ENCODE data around the gene MACO1. TPM values are rescaled to one million over a fixed set of nuclear protein-coding genes. Genes with fewer than 3 reads are reported as not detected.

Gene MACO1
- total RNA-seq, 2 donors from 2014 or later: 16.3 to 21.6 TPM

DNA sequence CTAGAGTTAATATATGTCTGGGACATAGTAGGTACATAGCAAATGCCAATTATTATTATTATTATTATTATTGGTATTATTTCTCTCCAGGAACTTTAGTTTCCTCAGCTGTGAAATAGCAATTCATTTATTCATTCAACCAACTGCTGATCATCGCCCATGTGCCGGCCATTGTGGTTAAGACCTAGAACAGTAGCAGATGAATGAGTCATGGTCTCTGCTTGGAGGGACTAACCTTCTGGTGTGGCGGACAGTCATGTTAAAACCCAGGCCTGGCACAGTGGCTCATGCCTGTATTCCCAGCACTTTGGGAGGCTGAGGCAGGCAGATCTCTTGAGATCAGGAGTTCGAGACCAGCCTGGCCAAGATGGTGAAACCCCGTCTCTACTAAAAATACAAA, 88.9 kb downstream of the MACO1 start:
- Mint-ChIP-seq H3K27ac (no peak overlapping the region), H3K27me3 (no peaks in the 10 kb centered on the region), H3K4me1 (peaks cover 10% of the 10 kb centered on the region), H3K36me3 (ENCODE audit: low read depth) (no peaks in the 10 kb centered on the region), H3K4me3 (no peak overlapping the region)
- ATAC-seq: no peak
- no peaks in the 10 kb centered on the region for H3K9me3 ChIP-seq (ENCODE audit: control insufficient read depth, low read length, poor library complexity, severe bottlenecking)
- no peak for DNase-seq

DNA sequence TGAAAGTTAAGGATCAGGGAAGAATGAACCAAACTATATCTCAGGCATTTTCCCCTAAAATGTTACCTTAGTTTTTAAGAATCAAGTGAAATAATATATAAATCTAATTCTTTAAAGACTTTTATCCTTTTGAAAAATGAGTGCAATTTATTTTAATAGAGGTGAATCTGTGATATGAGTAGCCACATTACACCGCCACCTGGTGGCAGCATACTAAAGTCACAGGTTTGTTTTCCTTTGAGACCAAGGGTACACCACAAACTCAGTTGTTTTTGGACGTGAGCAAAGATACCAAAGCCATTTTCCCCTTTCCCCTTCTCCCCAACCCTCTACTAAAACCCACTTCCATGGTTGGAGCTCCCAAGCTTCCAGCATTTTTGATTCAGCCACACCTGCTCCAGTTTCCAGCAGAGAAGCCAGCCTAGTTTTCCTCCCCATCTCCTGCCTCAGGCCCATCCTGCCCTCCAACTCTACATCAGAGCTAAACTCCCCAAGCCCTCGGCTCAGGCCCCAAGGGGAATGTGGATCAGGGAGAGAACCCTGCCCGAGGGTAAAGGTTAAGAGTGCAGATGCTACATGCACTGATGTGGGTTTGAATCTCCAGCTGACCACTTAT, 89.9 kb downstream of the MACO1 start:
- no peaks in the 10 kb centered on the region for H3K9me3 ChIP-seq (ENCODE audit: control insufficient read depth, low read length, poor library complexity, severe bottlenecking)
- Mint-ChIP-seq H3K4me1 (peaks cover 7% of the 10 kb centered on the region), H3K27me3 (no peaks in the 10 kb centered on the region), H3K36me3 (ENCODE audit: low read depth) (no peaks in the 10 kb centered on the region), H3K4me3 (no peak overlapping the region), H3K27ac (no peak overlapping the region)
- ATAC-seq: peak; percentile 72
- peak; percentile 39 to 58 (median 49) for DNase-seq

DNA sequence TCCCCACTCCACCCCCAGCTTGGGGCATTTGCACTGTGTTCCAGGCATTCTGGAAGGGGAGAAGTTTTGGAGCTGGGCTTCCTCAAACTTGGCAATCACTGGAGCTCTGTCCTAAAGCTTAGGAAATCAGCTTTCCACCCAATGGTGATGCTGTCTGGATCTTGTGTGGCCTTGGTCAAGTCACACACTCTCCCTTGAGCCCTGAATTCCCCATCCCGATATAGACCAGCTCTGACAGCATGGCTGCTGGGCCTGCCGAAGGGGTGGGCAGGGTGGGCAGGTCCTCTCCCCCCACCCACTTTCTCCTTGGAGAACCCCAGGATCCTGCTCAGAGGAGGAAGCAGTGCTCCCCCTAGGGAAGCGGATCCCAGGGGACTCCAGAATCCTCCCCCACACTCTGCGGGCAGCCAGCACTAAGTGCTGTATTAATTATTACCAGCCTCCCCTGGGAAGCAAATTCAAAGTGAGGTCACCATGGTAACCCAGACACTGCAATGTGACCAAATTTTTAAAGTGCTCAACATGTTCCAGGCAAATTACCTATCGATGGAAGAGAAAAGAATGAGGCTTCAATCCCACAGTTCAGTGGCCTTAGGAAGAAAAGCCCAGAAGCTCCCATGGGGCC, 91.4 kb downstream of the MACO1 start:
- no peaks in the 10 kb centered on the region for H3K27me3 Mint-ChIP-seq
- no peak overlapping the region for H3K4me3 Mint-ChIP-seq
- H3K4me1 Mint-ChIP-seq: peaks cover 7% of the 10 kb centered on the region
- no peaks in the 10 kb centered on the region for H3K36me3 Mint-ChIP-seq (ENCODE audit: low read depth)
- no peaks in the 10 kb centered on the region for H3K9me3 ChIP-seq (ENCODE audit: control insufficient read depth, low read length, poor library complexity, severe bottlenecking)
- H3K27ac Mint-ChIP-seq: no peak overlapping the region
- no peak for DNase-seq
- ATAC-seq: no peak

DNA sequence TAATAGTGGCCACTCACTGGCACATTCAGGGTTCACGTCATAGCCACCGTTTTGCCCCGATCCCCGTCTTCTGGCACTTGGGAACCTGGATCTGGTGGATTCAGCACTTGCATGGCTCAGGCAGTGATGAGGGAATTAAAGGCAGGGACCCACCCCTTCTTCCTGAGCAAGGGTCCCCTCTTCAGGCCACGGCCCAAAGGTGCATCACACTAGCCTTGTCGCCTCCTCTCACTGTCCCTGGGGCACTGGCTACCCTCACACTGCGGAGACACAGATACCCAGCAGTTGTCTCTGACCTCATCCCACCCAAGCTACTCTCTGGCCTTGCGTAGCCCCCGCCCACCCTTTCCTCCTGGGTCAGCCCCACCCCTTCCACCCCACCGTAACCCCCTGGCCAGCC, 92.8 kb downstream of the MACO1 start:
- H3K27ac Mint-ChIP-seq: no peak overlapping the region
- DNase-seq (no peak), ATAC-seq (no peak)
- H3K4me1 Mint-ChIP-seq: peaks cover 7% of the 10 kb centered on the region
- no peaks in the 10 kb centered on the region for H3K9me3 ChIP-seq (ENCODE audit: control insufficient read depth, low read length, poor library complexity, severe bottlenecking)
- H3K27me3 Mint-ChIP-seq: no peaks in the 10 kb centered on the region
- no peak overlapping the region for H3K4me3 Mint-ChIP-seq
- no peaks in the 10 kb centered on the region for H3K36me3 Mint-ChIP-seq (ENCODE audit: low read depth)

DNA sequence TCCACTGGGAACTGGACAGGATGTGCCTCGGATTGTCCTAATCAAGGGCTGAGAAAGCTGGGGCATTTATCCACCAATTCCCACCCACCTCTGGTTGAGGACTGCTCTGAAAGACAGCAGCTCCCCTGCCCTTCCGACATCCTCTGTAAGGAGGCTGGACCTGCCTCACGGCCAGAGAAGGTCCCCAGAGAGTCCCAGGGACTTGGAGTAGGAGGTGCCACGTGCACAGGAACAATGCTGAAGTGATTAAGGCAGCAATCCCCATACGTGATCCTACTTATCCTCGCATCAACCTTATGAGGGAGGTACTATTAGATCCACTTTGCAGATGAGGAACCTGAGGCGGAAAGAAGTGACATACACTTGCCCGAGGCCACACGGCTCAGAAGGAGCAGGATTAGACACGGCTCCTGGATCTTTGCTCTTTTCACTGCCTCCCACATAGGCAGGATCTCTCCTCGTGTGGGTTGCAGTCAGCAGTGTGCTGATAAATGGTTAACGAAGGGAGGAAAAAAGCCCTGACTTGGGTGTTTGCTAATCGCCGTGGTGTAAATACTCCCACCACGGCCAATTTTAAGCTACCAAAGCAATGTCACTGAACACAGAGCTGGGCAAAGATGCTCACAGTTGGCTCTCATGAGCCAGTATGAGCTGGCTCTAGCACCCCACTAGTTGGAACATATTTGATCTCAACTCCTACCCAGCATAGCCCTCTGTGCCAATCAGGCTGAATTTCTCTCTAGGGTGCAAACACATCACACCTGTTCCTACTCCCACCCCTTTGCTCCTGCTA, 94.1 kb downstream of the MACO1 start:
- H3K27me3 Mint-ChIP-seq: no peaks in the 10 kb centered on the region
- H3K27ac Mint-ChIP-seq: no peak overlapping the region
- H3K36me3 Mint-ChIP-seq (ENCODE audit: low read depth): no peaks in the 10 kb centered on the region
- ATAC-seq (no peak), DNase-seq (no peak)
- peaks cover 10% of the 10 kb centered on the region for H3K4me1 Mint-ChIP-seq
- H3K9me3 ChIP-seq (ENCODE audit: control insufficient read depth, low read length, poor library complexity, severe bottlenecking): no peaks in the 10 kb centered on the region
- H3K4me3 Mint-ChIP-seq: no peak overlapping the region

DNA sequence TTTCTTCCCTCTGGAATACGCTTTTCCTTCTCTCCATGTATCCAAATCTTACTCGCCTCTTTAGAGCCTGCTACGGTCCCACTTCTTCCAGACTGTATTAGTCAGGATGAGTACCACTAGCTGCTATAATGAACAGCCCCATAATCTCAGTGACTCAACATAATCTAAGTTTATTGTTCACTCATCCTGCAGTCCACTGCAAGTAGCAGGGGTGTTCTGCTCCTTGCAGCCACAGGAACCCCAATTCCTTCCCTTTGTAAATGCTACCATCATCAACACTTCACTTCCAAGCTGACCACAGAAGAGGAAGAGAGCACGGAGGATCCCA, 94.6 kb downstream of the MACO1 start:
- no peak for ATAC-seq
- no peaks in the 10 kb centered on the region for H3K36me3 Mint-ChIP-seq (ENCODE audit: low read depth)
- no peaks in the 10 kb centered on the region for H3K9me3 ChIP-seq (ENCODE audit: control insufficient read depth, low read length, poor library complexity, severe bottlenecking)
- H3K27ac Mint-ChIP-seq: no peak overlapping the region
- H3K27me3 Mint-ChIP-seq: no peaks in the 10 kb centered on the region
- peaks cover 10% of the 10 kb centered on the region for H3K4me1 Mint-ChIP-seq
- H3K4me3 Mint-ChIP-seq: no peak overlapping the region
- no peak for DNase-seq

DNA sequence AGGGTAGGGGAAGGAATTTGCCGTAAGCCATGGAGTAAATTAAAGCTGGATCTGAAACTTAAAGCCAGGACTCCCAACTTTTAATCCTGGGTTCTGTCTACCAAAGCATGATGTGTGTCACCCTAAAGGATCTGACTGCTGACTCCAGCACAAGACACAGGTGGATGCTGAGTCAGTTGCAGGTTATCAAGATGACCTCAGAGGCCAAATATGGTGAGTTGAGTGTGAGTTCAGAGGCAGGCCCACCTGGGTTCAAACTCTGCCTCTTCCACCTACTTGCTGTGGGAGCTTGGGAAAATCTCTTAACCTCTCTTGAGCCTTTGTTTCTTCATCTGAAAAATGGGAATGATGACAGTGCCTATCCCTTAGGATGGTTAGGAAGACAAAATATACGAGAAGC, 96.1 kb downstream of the MACO1 start:
- H3K9me3 ChIP-seq (ENCODE audit: control insufficient read depth, low read length, poor library complexity, severe bottlenecking): no peaks in the 10 kb centered on the region
- no peak overlapping the region for H3K27ac Mint-ChIP-seq
- H3K27me3 Mint-ChIP-seq: no peaks in the 10 kb centered on the region
- H3K4me3 Mint-ChIP-seq: no peak overlapping the region
- peaks cover 3% of the 10 kb centered on the region for H3K4me1 Mint-ChIP-seq
- H3K36me3 Mint-ChIP-seq (ENCODE audit: low read depth): no peaks in the 10 kb centered on the region
- ATAC-seq (no peak), DNase-seq (no peak)

DNA sequence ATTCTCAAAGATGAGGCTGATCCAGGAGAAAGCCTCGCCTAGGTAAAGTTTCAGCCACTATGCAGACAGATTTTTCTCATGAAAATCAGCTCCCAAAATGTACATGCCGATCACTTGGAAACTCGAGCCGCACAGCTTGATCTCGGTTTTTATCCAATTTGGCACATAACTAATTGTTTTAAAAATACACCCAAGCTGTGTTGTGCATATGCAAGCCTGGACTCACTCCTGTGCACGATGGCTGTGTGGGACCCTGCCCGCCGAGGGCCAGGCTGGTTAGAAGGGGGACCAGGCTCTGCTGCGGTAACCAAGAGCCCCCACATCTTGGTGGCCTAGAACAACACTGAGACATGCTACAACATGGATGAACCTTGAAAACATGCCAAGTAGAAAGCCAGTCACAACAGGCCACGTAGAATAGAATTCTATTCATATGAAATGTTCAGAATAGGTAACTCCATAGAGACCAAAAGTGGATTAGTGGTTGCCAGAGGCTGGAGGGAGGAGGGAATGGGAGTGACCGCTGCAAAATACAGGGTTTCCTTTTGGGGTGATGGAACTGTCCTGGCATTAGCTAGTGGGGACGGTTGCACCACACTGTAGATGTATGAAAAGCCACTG, 96.6 kb downstream of the MACO1 start:
- no peak overlapping the region for H3K4me3 Mint-ChIP-seq
- H3K27me3 Mint-ChIP-seq: no peaks in the 10 kb centered on the region
- H3K4me1 Mint-ChIP-seq: peaks cover 3% of the 10 kb centered on the region
- no peaks in the 10 kb centered on the region for H3K9me3 ChIP-seq (ENCODE audit: control insufficient read depth, low read length, poor library complexity, severe bottlenecking)
- H3K27ac Mint-ChIP-seq: no peak overlapping the region
- DNase-seq (no peak), ATAC-seq (no peak)
- no peaks in the 10 kb centered on the region for H3K36me3 Mint-ChIP-seq (ENCODE audit: low read depth)

DNA sequence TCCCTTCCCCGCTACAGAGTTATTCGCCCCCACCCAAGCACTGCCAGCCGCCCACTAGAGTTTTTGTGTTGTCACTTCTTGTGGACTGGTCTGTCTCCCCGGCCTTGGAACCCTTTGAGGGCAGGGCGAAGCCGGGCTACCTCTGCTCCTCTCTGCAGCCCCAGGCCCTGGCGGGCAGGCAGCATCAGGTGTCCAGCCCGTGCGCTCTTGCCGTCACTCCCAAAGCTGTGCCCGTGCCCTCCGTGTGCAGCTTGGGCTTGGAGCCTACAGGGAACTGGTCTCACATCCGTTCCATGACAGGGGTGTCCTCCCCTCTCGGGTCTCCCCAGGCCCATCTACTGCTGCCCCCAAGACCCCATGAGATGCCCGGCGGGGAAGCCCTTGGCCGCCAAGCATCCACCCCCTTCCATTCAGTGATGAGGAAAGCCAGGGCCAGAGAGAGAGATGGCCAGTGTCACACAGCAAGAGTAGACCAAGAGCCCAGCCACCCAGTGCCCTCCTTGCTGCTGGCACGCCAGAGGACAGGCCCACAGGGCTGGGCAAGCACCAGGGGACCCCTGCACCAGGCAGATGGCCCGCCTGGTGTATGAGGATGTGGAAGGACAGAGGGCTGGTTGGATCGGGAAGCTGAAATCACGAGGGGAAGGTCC, 97.4 kb downstream of the MACO1 start:
- Mint-ChIP-seq H3K36me3 (ENCODE audit: low read depth) (no peaks in the 10 kb centered on the region), H3K4me1 (peaks cover 3% of the 10 kb centered on the region), H3K27ac (no peak overlapping the region), H3K4me3 (no peak overlapping the region), H3K27me3 (no peaks in the 10 kb centered on the region)
- no peaks in the 10 kb centered on the region for H3K9me3 ChIP-seq (ENCODE audit: control insufficient read depth, low read length, poor library complexity, severe bottlenecking)
- DNase-seq (no peak), ATAC-seq (no peak)

DNA sequence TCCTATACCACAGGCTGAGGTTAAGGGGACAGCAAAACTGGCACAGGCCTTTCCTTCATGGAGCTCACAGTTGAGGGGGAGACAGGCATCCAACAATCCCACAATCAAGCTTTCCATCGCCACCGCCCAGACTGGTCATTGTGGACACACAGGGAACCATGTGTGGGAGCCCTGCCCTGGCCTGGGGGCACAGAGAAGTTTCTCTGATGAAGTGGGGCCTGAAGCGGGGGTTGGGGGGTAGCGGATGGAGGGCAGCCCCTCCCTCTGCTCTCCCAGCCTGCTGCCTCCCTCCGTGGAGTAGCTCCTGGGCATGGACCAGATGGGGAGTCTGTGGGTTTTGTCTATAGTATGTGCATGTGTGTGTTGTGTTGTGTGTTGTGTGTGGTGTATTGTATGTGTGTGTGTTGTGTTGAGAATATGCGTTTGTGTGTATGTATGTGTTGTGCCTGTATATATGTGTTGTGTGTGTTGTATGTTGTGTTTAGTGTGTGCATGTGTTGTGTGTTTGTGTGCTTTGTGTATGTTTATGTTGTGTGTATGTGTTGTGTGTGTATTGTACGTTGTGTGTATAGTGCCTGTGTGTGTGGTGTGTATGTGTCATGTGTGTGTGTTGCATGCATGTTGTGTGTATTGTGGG, 98.3 kb downstream of the MACO1 start:
- ATAC-seq: no peak
- no peaks in the 10 kb centered on the region for H3K9me3 ChIP-seq (ENCODE audit: control insufficient read depth, low read length, poor library complexity, severe bottlenecking)
- H3K4me3 Mint-ChIP-seq: no peak overlapping the region
- no peaks in the 10 kb centered on the region for H3K27me3 Mint-ChIP-seq
- no peak for DNase-seq
- H3K36me3 Mint-ChIP-seq (ENCODE audit: low read depth): no peaks in the 10 kb centered on the region
- peaks cover 3% of the 10 kb centered on the region for H3K4me1 Mint-ChIP-seq
- H3K27ac Mint-ChIP-seq: no peak overlapping the region

DNA sequence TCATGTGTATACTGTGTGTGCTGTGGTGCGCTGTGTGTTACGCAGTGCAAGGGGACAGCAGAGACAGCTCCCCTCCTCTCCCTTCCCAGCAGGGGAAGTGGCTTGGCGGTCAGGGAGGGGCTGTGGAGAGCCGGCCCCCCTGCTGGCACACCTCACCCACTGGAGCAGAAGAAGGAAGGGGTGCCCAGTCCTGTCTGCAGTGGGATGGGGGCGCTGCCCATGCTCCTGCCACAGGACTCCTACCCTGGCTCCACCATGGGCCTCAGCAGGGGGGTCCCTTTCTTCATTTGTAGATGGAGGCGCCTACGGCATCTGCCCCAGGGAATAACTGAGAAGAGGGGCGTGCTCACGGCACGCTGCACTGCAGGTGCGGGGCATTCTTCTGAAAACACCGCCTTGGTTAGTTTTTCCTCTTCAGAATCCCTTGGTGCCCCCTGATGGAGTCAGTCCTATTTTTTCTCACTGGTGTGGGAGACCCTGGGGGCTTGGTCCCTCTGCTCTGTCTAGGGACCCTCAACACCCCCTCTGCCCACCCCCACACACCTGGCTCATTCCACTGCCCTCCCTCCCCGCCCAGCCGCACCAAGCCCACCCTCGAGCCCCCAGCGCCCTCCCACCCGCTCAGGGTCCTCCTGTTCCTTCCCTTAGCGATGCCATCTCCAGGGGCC, 99.0 kb downstream of the MACO1 start:
- DNase-seq (no peak), ATAC-seq (no peak)
- no peak overlapping the region for H3K27ac Mint-ChIP-seq
- H3K27me3 Mint-ChIP-seq: no peaks in the 10 kb centered on the region
- H3K36me3 Mint-ChIP-seq (ENCODE audit: low read depth): no peaks in the 10 kb centered on the region
- H3K4me1 Mint-ChIP-seq: peaks cover 3% of the 10 kb centered on the region
- no peak overlapping the region for H3K4me3 Mint-ChIP-seq
- no peaks in the 10 kb centered on the region for H3K9me3 ChIP-seq (ENCODE audit: control insufficient read depth, low read length, poor library complexity, severe bottlenecking)

DNA sequence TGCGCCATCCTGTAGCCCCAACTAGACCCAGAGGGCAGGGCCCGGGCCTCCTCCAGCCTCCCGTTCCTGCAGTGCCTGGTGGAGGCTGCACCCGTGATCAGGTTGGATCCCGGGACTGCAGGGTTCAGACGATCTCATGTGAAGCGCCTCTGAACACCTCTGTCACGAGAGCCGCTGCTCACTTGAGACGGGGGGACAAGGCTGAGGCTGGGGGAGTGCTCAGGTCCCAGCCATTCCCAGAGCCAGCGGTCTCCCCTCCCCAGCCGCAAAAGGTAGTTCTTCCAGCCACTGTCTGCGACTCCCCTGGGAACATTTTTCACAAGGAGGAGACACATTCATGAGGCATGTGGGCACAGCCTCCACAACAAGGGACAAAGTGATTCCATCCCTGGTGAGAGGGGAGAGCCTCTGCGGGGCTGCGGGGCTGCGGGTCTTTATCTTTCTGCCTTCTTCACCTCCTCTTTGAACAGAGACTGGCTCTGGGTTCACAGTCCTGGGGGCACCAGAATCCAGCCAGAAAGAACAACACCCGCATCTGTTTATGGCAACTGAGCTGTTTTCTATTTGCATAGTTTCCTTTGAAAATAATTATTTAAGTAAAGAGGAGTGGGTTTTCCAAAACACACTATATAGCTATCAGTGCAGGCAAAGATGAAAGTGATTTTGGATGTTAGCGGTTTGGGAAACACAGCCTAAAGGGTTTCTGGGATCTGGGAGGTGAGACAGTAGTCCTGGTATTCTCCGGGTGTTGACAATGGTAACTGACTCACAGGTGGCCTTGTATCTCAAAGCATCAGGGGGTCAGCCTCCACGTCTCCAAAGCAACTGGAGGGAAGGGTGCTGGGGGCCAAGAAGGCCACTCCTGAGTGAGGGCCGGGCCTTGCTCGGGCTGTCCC, 99.7 kb downstream of the MACO1 start:
- ATAC-seq (no peak), DNase-seq (no peak)
- Mint-ChIP-seq H3K27ac (no peak overlapping the region), H3K36me3 (ENCODE audit: low read depth) (no peaks in the 10 kb centered on the region), H3K4me3 (no peak overlapping the region), H3K27me3 (no peaks in the 10 kb centered on the region), H3K4me1 (peaks cover 3% of the 10 kb centered on the region)
- H3K9me3 ChIP-seq (ENCODE audit: control insufficient read depth, low read length, poor library complexity, severe bottlenecking): no peaks in the 10 kb centered on the region

All from T-helper 17 cell (primary cell).